SK-N-SH (cell line): Measurements from ENCODE around the gene POLD4.

ENCODE experiments used
- CTCF ChIP-seq: fragments of 200-600 bp; sonication (generic); IDR thresholded peaks from 2 replicates; pipeline ENCODE4 v1.6.1; 2017; ENCODE audit warnings: antibody characterized with exemption, mild to moderate bottlenecking, moderate library complexity
- EP300 ChIP-seq, 2 experiments: IDR thresholded peaks; 2 replicates each; pipeline versions ENCODE4 v1.4.0 to v1.6.1; 2012; ENCODE audit warnings: borderline replicate concordance in 1 of 2, low read depth in 1 of 2, low read length in 1 of 2
- FOXJ3 ChIP-seq: sonication (generic); formaldehyde crosslinking; IDR thresholded peaks from 2 replicates; pipeline ENCODE4 v1.5.1; 2020; ENCODE audit warnings: mild to moderate bottlenecking, missing genetic modification reagents
- MAX ChIP-seq: IDR thresholded peaks from 2 replicates; pipeline ENCODE4 v1.4.0; 2012; ENCODE audit warnings: low read depth
- NFIC ChIP-seq: IDR thresholded peaks from 2 replicates; pipeline ENCODE4 v1.4.0; 2012; ENCODE audit warnings: borderline replicate concordance
- NRF1 ChIP-seq: IDR thresholded peaks from 2 replicates; pipeline ENCODE4 v1.6.1; 2012; ENCODE audit warnings: low read depth, mild to moderate bottlenecking, low read length
- POLR2AphosphoS5 ChIP-seq: IDR thresholded peaks from 2 replicates; pipeline ENCODE4 v1.6.1; 2012; ENCODE audit warnings: low read depth, low read length
- RAD21 ChIP-seq: IDR thresholded peaks from 2 replicates; pipeline ENCODE4 v1.6.1; 2012; ENCODE audit warnings: mild to moderate bottlenecking, low read length
- SMC3 ChIP-seq: IDR thresholded peaks from 2 replicates; pipeline ENCODE4 v1.6.1; 2012; ENCODE audit warnings: low read depth, low read length, improper control_type of control experiment
- TCF12 ChIP-seq: IDR thresholded peaks from 2 replicates; pipeline ENCODE4 v1.4.0; 2012
- TF ChIP-seq, protein P1 (sequence below): IDR thresholded peaks from 2 replicates; pipeline ENCODE4 v1.6.1; 2012; ENCODE audit warnings: mild to moderate bottlenecking, low read depth, low read length, moderate library complexity
- TF ChIP-seq, protein P2 (sequence below): IDR thresholded peaks from 2 replicates; pipeline ENCODE4 v1.4.0; 2012; ENCODE audit warnings: low read depth, borderline replicate concordance

DNA sequence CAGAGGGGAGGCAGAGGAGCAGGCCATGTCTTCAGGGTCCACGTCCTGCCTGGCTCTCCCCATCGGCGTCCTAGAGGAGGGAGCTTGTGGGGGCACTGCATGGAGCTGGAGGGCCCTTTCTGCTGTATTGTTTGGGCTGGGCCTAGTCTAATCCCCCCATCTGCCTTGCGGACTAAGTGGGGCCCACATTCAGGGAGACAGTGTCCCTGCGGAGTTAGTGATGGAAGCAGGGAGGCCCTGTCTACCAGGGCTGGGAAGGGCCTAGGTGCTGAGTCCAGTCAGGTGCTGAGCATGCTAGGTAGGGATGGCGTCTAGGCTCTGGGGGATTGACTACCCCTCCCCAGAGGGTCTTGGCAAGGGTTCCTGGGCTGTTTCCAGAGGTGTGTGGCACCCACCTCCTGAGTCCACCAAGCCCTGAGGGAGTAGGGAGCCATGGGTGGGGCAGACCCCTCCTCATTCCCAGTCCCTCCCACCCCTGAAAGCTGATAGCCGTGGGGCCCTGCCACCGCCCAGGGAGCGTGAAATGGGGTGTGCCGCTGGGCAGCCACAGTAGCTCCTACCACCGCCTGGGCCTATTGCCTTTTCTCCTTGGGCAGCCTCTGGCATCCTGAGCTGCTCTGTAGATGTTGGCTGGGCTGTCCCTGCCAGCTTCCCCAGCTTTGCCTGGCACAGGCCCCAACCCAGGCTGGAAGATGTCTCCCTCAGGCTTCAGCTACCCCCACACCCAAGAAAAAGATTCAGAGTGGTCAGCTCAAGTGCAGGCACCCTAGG, 1.9 kb upstream of the POLD4 start:
- TF ChIP-seq CTCF, result no peak
- TF ChIP-seq NFIC, result no peak
- no peak for TF ChIP-seq NRF1
- TF ChIP-seq TCF12, result no peak
- no peak for TF ChIP-seq POLR2AphosphoS5
- TF ChIP-seq, protein P1, sequence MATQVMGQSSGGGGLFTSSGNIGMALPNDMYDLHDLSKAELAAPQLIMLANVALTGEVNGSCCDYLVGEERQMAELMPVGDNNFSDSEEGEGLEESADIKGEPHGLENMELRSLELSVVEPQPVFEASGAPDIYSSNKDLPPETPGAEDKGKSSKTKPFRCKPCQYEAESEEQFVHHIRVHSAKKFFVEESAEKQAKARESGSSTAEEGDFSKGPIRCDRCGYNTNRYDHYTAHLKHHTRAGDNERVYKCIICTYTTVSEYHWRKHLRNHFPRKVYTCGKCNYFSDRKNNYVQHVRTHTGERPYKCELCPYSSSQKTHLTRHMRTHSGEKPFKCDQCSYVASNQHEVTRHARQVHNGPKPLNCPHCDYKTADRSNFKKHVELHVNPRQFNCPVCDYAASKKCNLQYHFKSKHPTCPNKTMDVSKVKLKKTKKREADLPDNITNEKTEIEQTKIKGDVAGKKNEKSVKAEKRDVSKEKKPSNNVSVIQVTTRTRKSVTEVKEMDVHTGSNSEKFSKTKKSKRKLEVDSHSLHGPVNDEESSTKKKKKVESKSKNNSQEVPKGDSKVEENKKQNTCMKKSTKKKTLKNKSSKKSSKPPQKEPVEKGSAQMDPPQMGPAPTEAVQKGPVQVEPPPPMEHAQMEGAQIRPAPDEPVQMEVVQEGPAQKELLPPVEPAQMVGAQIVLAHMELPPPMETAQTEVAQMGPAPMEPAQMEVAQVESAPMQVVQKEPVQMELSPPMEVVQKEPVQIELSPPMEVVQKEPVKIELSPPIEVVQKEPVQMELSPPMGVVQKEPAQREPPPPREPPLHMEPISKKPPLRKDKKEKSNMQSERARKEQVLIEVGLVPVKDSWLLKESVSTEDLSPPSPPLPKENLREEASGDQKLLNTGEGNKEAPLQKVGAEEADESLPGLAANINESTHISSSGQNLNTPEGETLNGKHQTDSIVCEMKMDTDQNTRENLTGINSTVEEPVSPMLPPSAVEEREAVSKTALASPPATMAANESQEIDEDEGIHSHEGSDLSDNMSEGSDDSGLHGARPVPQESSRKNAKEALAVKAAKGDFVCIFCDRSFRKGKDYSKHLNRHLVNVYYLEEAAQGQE, result no peak
- TF ChIP-seq RAD21, result no peak
- TF ChIP-seq, protein P2, sequence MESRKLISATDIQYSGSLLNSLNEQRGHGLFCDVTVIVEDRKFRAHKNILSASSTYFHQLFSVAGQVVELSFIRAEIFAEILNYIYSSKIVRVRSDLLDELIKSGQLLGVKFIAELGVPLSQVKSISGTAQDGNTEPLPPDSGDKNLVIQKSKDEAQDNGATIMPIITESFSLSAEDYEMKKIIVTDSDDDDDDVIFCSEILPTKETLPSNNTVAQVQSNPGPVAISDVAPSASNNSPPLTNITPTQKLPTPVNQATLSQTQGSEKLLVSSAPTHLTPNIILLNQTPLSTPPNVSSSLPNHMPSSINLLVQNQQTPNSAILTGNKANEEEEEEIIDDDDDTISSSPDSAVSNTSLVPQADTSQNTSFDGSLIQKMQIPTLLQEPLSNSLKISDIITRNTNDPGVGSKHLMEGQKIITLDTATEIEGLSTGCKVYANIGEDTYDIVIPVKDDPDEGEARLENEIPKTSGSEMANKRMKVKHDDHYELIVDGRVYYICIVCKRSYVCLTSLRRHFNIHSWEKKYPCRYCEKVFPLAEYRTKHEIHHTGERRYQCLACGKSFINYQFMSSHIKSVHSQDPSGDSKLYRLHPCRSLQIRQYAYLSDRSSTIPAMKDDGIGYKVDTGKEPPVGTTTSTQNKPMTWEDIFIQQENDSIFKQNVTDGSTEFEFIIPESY, result no peak
- TF ChIP-seq SMC3, result no peak
- no peak for TF ChIP-seq FOXJ3
- TF ChIP-seq MAX, result no peak
- TF ChIP-seq EP300 (IDR thresholded peaks at IDR 0.05; ENCODE audit: borderline replicate concordance in 1 of 2, low read depth in 1 of 2, low read length in 1 of 2), result no peak
